Stimulated activated CD8-positive, alpha-beta memory T cell treated with anti-CD3 and anti-CD28 coated beads, Interleukin-12 subunit alpha, Interleukin-12 subunit beta, amount 100 ng/mL, for 4 hours (primary cell): ENCODE results near the gene LTBP4.
"Not testable (repeated sequence)": the region's sequence is repeated elsewhere in the genome, so short reads cannot be mapped to it uniquely, and the experiment has no call there.

ENCODE experiments used
- DNase-seq: peaks from one replicate; pipeline ENCODE4 v3.0.0-alpha.2; 2020; ENCODE audit warnings: low read depth

Gene LTBP4

DNA sequence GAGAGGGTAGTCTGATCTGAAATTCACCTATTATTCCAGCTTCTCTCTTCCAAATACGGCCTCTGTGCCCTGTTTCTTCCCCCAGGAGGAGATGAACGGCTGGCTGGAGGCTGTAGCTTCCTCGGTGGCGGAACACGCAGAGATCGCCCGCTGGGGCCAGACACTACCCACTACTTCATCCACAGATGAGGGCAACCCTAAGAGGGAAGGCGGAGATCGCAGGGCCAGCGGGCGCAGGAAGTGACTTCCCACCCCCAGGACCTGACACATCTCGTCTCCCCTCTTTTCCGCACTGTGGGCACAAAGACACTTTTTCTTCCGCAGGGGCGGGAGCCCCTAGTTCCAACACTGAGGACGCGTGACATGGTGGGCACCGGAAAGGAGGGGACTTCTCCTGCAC, 25.8 kb upstream of the LTBP4 start:
- DNase-seq, result no peak

DNA sequence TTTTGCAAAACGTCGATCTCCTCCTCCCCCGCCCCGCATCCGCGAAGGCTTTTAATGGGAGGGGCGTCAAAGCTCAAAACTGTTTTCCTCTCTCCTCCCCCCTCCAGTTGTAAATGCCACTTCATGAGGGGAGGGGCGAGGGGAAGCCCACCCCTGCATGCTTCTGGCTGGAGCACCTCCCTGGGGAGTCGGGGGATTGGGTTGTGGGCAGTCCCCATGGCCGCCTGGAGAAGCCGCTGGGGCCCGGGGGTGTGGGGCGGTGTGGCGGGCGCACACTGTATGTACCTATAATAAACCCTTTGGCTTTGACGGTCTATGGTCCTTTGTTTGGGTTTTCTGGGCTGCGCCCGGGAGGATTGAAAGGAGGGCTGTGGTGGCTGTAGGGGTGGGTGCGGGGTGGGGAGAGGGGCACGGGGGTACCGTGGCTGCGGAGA, 25.0 kb upstream of the LTBP4 start:
- no peak for DNase-seq

DNA sequence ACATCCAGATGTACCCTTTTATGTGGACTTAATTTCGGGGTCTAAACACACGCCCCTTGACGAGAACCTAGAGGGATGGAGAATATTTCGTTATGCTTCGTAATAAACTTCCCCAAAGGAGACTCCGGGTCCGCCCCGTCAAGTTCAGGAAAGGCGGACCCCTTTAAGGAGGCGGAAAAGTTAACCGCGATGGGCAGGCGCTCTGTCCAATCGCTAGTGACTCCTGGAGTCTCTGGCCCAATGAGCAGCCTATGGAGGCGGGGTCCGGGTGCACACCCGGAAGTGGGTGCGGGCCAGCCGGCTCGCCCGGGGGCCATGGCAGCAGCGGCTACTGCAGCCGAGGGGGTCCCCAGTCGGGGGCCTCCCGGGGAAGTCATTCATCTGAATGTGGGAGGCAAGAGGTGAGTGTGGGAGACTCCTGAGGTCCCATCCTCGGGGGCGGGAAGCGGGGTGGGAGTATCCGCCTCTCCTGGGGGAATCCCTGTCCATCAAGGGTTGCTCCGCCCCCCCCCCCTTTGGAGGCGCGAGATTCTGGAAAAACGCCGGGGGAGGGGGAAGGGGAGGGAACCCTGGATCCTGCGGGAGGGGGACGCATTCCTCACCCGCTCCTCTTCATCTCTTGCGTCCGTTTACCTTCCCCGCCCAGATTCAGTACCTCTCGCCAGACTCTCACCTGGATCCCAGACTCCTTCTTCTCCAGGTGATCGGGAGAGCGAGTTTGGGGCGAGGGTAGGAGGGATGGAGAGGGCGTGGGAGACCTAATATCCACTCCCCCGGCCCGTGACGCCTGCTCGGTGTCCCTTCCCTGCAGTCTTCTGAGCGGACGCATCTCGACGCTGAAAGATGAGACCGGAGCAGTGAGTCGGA, 24.4 kb upstream of the LTBP4 start, which contains the start of gene SHKBP1:
Gene SHKBP1, plus strand, starts transcription at position 289 of the 867 bp plus-strand sequence. Its CDS starts 27 bp downstream, at position 316.
- peak; percentile 86 for DNase-seq

DNA sequence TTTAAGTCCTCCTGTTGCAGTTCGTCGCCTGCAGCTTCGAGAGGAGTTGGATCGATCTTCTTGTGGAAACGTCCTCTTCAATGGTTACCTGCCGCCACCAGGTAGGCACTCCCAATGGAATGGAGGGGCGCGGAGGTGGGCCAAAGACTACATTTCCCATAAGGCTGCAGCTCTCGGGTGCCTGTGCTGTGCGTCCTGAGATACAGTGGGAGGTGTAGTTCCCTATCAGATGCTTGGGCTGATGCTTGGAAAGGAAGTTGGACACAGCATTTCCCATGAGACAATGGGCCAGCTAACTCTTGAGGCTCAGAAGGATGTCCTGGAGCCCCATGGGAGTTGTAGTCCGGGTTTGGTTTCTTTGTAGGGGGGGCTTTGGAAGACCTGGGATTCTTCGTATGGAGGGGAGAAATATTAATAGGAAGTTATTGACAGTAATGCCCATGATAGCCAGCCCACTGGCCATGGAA, 22.7 kb upstream of the LTBP4 start:
- DNase-seq, result no peak

DNA sequence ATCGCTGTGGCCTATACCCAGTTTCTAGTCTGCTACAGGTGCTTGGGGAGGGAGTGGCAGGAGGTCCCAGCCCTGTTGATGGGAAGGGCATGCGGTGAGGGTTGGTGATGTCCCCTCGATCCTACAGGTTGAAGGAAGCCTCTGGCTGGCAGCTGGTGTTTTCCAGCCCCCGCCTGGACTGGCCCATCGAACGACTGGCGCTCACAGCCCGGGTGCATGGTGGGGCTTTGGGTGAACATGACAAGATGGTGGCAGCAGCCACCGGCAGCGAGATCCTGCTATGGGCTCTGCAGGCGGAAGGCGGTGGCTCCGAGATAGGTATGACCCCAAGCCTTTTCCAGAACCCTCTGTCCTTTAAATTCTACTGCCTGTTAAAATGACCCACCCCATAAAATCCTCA, 20.6 kb upstream of the LTBP4 start:
- DNase-seq, result no peak

DNA sequence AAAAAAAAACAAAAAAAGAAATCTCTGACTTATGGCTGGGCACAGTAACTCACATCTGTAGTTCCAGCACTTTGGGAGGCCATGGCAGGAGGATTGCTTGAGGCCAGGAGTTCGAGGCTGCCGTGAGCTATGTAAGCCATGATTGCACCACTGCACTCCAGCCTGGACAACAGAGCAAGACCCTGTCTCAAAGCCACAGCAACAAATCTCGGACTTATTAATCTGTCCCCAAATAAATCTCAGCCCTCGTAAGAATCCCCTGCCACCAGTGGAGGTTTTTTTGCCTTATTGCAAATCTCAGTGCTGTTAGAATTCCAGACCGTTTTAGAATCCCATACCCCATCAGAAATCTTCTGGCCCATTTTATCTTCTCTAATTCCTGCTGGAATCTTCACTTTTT, 19.6 kb upstream of the LTBP4 start:
- no peak for DNase-seq

DNA sequence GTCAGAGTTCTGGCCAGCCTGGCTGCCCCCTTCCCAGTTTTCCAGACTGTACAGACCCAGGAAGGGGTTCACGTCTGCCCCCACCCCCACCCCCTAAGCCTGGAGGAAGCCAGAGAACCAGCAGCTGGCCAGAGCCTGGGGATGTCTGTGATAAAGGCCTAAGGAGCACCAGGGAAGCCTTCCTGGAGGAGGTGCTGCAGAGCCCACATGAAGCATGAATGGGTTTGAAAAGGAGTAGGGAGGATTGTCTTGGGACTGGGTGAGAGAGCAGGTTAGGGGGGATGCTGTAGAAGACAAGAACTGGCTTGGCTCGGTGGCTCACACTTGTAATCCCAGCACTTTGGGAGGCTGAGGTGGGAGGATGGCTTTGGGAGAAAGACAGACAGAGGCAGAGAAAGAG, 18.7 kb upstream of the LTBP4 start:
- DNase-seq, result no peak

DNA sequence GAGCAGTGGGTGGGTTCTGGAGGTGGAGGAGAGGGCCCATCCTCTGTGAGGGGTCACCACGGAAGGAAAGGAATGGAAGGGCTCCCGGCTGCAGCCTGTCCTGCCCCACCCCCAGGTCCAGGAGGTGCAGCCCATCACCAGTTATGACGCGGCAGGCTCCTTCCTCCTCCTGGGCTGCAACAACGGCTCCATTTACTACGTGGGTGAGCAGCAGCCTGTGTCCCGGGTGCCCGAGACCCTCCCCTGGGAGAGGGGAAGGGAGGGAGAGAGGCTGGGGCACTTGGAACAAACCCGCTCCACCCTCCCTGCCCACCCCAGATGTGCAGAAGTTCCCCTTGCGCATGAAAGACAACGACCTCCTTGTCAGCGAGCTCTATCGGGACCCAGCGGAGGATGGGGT, 17.9 kb upstream of the LTBP4 start:
- DNase-seq, result no peak

DNA sequence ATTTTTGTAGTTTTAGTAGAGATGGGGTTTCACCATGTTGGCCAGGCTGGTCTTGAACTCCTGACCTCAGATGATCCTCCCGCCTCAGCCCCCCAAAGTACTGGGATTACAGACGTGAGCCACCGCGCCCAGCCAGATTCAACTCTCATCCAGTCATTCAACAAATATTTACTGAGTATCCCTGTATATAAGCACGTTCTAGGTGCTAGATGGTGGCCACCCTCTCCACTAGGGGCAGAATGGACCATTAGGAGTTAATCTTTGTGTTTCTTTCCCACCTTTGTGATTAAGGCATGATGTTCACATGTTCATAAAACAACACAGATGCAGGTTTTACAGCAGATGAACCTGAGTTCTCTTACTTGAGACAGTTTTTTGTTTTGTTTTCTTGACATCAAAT, 17.2 kb upstream of the LTBP4 start:
- DNase-seq, result no peak

DNA sequence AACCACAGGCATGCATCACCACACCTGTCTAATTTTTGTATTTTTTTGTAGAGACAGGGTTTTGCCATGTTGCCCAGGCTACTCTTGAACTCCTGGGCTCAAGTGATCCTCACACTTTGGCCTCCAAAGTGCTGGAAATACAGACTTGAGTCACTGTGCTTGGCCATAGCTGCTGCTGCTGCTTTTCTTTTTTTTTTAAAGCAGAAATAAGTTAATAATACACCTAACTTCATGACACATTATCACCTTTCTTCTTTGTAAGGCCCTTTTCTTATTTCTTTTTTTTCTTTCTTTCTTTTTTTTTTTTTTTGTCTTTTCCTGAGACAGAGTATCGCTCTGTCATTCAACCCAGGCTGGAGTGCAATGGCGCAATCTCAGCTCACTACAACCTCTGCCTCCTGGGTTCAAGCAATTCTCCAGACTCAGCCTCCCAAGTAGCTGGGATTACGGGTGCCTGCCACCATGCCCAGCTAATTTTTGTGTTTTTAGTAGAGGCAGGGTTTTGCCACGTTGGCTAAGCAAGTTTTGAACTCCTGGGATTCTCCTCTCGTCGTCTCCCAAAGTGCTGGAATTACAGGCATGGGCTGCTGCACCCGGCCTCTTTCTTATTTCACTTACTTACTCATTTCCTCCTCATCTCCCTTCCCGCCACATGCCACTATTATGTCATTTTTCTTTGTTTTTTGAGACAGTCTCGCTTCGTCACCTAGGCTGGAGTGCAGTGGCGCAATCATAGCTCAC, 15.8 kb upstream of the LTBP4 start:
- DNase-seq, result no peak

DNA sequence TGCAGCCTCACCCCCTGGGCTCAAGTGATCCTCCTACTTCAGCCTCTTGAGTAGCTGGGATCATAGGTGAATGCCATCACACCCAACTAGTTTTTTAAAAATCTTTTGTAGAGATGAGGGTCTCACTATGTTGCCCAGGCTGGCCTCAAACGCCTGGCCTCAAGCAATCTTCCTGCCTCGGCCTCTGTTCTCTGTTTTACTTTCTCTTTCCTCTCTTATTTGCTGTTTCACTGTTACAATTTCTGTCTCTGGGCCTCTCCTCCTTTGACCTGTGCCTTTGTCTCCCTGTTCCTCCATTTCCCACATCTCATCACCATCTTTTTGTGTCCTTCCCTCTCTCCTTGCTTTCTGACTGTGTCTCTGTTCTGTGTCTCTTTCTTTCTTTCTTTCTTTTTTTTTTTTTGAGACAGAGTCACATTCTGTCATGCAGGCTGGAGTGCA, 15.2 kb upstream of the LTBP4 start:
- DNase-seq, result no peak

DNA sequence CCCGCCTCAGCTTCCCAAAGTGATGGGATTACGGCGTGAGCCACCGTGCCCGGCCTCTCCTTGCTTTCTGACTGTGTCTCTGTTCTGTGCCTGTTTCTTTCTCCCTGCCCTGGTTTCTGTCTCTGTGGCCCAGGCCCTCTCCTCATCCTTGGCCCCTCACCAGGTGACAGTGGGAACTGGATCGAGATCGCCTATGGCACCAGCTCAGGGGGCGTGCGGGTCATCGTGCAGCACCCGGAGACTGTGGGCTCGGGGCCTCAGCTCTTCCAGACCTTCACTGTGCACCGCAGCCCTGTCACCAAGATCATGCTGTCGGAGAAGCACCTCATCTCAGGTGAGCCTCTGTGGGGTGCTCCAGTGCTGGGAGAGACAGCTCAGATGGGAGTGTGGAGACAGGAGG, 14.6 kb upstream of the LTBP4 start:
- DNase-seq, result no peak

DNA sequence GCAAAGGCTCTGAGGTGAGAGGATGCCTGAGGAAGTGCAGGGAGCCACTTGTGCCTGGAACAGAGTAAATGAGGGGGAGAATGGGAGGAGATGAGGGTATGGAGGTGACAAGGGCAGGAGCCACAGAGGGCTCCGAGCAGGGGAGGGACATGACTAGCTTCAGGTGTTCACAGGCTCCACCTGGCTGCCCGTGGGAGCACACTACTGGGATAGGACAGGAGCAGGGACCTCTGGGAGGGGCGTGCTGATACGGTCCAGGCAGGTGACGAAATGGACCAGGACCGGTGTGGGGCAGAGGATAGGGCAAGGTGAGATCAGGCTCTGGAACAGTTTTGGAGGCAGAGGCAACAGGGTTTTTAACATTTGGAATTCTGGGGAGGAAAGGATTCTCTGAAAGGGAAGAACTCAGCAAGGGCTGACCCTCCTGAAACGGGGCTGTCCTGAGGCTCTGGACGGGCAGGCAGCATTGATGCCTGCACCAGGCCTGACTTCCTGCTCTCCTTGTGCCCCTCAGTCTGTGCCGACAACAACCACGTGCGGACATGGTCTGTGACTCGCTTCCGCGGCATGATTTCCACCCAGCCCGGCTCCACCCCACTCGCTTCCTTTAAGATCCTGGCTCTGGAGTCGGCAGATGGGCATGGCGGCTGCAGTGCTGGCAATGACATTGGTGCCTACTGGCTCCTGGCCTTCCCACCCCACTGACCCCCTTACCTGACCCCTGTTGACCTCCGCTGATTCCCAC, 12.9 kb upstream of the LTBP4 start:
- no peak for DNase-seq

DNA sequence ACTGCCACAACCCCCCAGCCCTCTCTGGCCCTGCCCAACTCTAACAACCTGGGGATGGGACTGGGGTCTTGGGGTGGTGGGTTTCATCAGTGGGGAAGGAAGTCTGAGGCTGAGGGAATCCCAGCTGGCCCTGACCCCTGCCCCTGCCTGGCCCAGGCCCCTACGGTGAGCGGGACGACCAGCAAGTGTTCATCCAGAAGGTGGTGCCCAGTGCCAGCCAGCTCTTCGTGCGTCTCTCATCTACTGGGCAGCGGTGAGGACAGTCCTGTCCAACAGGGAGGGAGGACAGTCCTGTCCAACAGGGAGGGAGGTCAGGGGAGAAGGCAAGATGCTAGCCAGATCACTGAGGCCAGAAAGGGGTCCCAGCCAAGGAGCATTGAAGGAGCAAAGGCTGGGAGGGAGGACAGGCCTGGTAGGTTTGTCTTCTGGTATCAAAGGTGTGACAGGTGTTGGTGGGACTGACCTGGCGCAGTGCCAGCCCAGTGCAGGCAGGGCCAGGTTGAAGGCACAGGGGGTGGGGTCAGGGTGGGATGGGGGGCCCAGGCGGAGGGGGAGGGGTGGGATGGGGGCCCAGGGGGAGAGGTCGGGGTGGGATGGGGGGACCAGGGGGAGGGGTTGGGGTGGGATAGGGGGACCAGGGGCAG, 12.1 kb upstream of the LTBP4 start:
- no peak for DNase-seq

DNA sequence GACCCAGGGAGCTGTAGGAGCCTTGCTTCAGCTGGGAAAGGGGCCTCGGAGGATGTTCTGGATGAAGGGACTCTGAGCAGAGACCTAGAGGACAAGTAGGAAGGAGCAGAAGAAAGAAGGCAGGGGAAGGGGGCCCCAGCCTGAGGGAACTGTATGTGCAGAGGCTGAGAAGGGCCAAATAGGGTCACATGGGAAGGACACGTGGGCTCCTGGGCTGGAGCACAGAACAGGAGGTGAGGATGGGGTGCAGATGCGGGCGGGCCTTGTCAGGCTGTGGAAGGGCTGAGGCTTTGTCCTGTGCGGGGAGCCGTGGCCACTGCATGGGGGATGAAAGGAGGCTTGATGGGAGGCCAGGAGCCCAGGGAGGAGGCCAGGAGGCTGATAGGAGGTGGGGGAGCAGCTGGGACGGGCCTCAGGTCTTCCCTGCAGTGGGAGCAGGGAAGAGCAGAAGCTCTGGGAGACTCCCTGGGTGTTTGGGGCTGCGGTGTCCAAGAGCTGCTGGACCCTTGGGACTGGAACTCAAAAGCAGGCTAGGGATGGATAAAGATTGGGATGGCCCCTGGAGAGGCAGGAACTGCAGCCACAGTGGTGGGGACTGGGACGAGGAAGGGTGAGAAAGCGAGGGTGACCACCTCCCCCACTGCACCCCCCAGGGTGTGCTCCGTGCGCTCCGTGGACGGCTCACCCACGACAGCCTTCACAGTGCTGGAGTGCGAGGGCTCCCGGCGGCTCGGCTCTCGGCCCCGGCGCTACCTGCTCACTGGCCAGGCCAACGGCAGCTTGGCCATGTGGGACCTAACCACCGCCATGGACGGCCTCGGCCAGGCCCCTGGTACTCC, 11.4 kb upstream of the LTBP4 start:
- DNase-seq, result no peak

DNA sequence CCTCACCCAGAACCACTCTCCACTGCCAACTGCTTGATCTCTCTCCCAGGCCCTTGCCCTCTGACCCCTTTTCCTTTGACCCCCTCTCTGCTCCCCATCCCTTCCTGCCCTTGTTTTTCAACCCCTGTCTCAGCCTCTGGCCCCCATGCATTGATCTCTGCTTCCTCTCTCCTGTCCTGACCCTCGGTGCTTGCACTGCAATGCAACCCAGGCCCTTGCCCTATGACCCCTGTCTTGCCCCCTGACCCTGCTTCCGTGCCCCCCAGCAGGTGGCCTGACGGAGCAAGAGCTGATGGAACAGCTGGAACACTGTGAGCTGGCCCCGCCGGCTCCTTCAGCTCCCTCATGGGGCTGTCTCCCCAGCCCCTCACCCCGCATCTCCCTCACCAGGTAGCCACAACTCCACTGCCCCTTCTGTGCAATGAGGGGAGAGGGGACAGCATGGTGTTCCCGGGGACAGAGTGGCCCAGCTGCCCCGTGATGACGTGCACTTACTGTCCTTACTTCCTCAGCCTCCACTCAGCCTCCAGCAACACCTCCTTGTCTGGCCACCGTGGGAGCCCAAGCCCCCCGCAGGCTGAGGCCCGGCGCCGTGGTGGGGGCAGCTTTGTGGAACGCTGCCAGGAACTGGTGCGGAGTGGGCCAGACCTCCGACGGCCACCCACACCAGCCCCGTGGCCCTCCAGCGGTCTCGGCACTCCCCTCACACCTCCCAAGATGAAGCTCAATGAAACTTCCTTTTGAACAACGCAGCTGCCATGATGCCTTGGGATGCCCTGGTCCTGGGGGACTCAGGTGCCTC, 10.5 kb upstream of the LTBP4 start:
- DNase-seq, result no peak

DNA sequence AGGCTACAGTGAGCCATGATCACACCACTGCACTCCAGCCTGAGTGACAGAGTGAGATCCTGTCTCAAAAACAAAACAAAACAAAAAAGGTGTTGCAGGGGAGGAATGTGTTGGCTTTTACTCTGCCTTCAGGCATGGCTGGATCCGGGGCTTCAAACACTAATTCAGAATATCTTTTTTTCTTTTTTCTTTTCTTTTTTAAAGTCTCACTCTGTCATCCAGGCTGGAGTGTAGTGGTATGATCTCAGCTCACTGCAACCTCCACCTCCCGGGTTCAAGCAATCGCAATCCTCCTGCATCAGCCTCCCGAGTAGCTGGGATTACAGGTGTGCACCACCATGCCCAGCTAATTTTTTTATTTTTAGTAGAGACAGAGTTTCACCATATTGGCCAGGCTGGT, 9.4 kb upstream of the LTBP4 start:
- not testable (repeated sequence) for DNase-seq

DNA sequence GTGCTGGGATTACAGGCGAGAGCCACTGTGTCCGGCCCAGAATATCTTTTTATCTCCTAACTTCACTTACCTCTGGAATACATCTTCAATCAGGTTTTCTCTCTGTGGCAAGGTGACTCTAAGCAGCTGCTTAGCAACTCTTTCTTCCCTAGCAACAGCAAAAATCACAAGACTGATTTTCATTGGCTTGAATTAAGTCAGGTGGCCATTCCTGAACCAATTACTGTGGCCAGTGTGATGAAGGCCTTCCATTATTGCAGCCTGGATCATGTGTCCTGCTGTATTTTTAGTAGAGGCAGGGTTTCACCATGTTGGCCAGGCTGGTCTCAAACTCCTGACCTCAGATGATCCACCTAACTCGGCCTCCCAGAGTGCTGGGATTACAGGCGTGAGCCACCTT, 9.0 kb upstream of the LTBP4 start:
- DNase-seq, result no peak

DNA sequence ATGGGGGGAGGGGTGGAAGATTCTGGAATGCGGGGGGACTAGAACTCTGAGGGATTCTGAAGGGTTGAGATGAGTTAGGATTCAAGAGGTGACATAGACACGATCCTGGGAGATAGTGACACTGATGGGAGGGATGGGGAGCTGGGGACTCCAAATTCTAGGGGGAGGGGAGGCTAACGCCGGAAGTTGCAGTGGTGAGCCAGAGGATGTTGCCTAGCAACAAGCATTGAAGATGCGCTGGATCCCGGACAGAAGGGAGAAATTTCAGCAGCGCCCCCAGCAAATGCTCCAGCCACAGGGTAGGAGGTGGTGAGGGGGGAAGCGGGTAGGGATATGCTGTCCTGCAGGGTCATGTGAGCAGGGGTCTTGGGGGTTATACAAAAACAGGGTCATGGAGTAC, 6.9 kb upstream of the LTBP4 start:
- no peak for DNase-seq

DNA sequence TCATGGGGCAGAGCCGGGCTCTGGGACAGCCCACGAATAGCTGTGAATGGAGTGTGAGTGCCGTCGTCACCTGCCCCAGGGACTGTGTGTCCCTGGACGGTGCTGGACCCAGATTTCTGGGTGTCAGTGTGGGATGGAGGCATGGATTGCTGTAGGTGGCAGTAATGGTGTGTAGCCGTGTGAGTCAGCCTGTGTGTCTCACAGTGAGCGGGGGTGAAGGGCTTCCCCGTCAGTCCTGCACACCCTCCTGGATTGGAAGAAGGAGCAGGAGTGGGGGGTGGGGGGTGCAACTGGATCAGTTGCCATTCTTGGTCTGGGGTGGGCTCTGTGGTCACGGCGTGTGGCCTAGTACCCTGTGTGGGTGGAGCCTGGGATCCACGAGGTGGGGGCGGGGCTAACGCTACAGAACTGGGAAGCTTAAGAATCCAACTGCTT, 6.5 kb upstream of the LTBP4 start:
- DNase-seq, result no peak
